VCaP (cell line): Measurements from ENCODE around the gene OOSP4B.
"Not testable (repeated sequence)": the region's sequence is repeated elsewhere in the genome, so short reads cannot be mapped to it uniquely, and the experiment has no call there.

Experiments
- H3K27ac ChIP-seq: fragments of 450-650 bp; 2 replicates; pipeline ENCODE4 v1.5.1; 2017
- CTCF ChIP-seq: fragments of 450-650 bp; conservative IDR thresholded peaks from 2 replicates; pipeline ENCODE4 v1.5.1; 2017; ENCODE audit warnings: mild to moderate bottlenecking, moderate library complexity

The OOSP4B gene

GRCh38 chr11:60029015-60029632, 12.1 kb downstream of the OOSP4B start:
- TF ChIP-seq CTCF: no peak
- no peak overlapping the region for H3K27ac ChIP-seq

- no peak within 1 kb of the TSS for H3K27ac ChIP-seq
- TF ChIP-seq CTCF: no peak
Observed at GRCh38 chr11:60040109-60040508, 23.1 kb downstream of the OOSP4B start, which contains the start of gene OOSP2. OOSP2 (plus strand) TSS chr11:60040409; CDS start chr11:60040460, 51 bp downstream.

DNA sequence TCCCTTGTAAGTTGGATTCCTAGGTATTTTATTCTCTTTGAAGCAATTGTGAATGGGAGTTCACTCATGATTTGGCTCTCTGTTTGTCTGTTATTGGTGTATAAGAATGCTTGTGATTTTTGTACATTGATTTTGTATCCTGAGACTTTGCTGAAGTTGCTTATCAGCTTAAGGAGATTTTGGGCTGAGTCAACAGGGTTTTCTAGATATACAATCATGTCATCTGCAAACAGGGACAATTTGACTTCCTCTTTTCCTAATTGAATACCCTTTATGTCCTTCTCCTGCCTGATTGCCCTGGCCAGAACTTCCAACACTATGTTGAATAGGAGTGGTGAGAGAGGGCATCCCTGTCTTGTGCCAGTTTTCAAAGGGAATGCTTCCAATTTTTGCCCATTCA, 33.4 kb downstream of the OOSP4B start:
- not testable (repeated sequence) for H3K27ac ChIP-seq

- H3K27ac ChIP-seq: not testable (repeated sequence)
Observed at GRCh38 chr11:60050839-60051238, 33.9 kb downstream of the OOSP4B start.

DNA sequence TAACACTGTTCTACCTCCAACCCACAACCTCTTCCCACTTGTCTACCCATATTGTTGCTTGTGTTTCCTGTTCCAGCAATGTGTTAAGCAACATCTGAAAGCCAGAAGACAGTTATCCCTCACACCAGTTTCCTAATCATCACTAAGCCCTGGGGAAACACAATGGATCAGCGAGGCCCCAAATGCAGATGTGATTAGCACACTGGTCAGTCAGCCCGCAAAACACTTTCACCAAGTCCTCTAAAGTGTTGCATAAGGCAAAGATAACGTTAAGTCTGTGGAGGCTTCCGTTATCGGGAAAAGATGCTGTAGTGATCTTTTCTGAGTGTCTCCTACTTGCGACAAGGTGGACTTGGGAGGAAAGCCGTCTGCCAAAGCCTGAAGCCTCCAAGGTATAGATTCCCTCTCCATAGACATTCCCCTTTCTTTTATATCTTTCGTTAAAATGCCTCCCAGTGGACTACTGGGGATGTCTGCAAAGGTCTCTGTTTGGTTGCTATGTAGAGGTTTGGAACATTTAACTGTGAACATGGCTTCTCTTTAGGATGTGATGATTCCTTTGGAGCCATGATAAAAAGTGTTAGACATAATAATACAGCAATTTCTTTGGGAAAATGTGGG, 39.5 kb downstream of the OOSP4B start, which contains the start of gene MS4A3:
Gene MS4A3 (plus strand): TSS at position 317 of the 621 bp plus-strand sequence. CDS start 4,496 bp downstream, outside the sequence.
- no peak within 1 kb of the TSS for H3K27ac ChIP-seq
- no peak for TF ChIP-seq CTCF

- no peak overlapping the region for H3K27ac ChIP-seq
- no peak for TF ChIP-seq CTCF
Observed at GRCh38 chr11:60059052-60059451, 42.1 kb downstream of the OOSP4B start.

GRCh38 chr11:60059521-60060240, 42.7 kb downstream of the OOSP4B start:
- TF ChIP-seq CTCF: no peak
- no peak overlapping the region for H3K27ac ChIP-seq

DNA sequence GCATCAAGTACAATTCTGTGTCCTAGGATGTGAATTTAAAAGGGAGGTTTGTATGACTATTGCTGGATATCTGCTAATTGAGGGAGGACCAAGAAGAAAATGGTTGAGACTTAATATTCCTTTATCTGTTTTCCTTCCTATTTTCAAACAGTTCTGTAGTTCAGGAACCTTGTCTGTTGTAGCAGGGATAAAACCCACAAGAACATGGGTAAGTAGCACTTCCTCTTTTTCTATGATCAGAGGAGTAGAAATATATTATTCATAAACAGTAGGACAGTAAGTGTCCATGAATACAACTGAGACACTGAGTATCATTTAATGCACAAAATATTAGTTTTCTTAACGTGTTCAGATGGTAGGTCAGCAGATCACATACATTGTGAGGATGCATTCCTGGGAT, 47.1 kb downstream of the OOSP4B start:
- no peak for TF ChIP-seq CTCF
- H3K27ac ChIP-seq: no peak overlapping the region
